HG03432 (cell line): ENCODE data around the gene DPP6.

Experiments
- ATAC-seq: cut with Tn5 transposase; IDR thresholded peaks from one replicate; pipeline ENCODE4 v1.9.1; 2021; ENCODE audit warnings: mild to moderate bottlenecking, moderate library complexity; ENCODE audit not compliant: unreplicated experiment

Gene DPP6

DNA sequence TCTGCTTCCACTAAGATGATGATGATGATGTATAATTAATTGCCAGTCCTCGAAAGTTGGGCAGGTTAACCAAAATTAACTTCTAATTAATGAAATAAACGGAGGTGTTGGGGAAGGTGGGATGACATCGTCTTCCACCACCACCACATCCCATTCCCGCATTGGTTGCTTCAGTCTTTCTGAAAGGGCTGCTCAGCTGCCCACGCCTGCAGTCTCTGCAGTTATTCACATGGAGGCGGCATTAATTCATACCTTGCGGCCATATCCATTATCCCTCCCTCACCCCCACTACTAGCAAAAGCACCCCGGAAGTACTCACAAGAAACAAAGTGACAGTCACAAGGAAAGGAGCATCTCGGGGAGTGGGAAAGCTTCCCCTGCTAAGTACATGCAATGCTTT lies 387.9 kb downstream of the DPP6 start:
- no peak for ATAC-seq

DNA sequence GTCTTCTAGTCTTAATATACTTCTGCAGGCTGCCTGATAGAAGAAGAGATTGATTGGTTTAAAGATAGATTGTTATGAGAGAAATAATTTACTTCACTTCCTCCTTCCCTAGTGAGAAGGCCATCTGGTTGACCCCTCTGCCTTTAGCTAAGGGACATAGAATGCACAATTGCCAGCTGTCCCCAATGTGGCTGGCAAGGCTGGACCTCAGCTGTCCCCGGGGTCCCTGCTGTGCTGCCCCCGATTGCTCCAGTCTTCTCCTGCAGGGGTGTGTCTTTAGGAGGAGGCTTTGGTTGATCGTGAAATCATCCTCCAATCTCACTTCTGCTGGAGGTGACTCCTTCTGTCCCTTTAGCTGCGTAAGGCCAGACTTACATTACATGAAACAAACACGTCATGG lies 388.5 kb downstream of the DPP6 start:
- no peak for ATAC-seq

GRCh38 chr7:154441811-154442210 lies 389.6 kb downstream of the DPP6 start:
- ATAC-seq: no peak

GRCh38 chr7:154442939-154443338 lies 390.7 kb downstream of the DPP6 start:
- no peak for ATAC-seq

GRCh38 chr7:154450451-154450850 lies 398.3 kb downstream of the DPP6 start:
- no peak for ATAC-seq

- no peak for ATAC-seq
Observed at GRCh38 chr7:154451480-154452457, 399.6 kb downstream of the DPP6 start.

DNA sequence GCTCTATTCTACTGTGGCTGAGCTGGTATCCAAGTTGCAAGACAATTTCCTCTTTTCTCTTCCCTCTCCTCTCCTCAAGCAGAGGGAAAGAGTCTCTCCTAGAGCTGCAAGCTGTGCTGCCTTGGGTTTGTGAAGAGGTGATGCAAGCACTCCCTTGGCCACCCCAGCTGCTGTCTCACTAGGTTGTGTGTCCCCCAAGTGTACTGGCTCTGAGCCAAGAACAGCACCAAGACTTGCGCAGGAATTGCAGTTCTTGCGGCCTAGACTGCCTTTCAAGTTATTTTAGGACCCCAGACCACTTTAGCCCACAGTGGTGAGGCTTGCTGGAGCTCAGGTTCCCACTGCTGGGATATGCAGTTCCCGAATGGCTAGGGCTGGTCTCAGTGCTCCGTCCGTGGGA lies 411.6 kb downstream of the DPP6 start:
- ATAC-seq: no peak

GRCh38 chr7:154469652-154470051 lies 417.5 kb downstream of the DPP6 start:
- no peak for ATAC-seq

DNA sequence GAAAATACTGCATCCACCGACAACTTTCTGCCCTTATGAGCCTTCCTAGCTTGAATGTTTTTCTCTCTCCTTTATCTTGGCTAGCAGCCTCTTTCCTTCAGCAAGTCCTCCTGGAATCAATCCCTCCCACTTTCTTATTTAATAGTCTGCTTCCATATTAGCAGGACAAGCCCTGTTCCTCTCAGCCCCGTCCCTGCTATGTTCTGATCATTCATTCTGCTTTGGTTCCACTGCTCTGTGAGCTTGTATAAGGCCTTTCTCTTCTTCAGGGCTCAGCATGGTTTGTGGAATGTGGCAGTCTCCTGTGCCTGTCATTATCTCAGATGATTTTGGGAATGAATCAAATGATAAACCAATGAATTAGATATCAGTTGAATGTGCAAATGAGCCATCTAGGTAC lies 420.1 kb downstream of the DPP6 start:
- ATAC-seq: no peak

DNA sequence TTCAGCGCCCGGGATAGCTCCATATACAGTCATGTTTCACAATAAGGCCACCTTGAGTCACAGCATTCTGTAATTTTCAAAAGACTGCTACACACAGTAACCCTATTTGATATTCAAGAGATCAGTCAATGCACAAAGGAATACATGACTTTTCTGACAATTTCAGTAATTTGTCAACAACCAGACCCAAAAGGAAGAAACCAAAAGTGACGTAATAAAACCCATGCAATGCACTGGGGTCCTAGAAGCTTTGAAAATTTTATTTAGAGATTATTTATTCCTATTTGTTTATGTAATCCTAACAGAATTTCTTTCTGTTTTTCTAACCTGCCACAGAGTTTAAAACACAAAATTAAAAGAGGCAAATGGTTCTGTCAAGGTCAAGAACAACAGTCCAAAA lies 421.2 kb downstream of the DPP6 start:
- ATAC-seq: no peak

DNA sequence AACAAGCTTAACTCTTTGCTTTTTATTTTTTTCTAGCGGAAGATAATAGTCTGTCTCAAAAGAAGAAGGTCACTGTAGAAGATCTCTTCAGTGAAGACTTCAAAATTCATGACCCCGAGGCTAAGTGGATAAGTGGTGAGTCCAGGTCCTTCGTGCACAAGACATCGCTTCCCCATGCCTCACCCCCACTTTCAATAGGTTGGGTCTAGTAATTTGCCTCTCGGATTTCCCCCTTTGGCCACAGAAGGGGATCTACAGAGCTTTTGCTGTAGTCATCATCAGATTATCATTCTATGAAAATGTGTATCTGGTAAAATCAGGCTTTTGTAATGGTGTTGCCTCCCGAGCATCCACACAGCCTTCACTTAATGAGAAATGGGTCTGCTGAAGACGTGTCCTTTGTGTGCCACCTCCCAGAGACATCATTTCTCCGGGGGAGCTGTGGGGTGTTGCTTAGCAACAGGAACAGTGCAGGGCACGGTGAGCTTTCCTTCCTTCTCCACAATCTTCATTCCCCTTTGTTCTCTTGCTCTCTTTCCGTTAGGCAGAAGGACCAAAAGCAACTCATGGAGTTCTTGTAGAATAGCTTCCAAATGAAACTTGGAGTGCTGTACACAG lies 422.8 kb downstream of the DPP6 start:
- ATAC-seq: no peak

DNA sequence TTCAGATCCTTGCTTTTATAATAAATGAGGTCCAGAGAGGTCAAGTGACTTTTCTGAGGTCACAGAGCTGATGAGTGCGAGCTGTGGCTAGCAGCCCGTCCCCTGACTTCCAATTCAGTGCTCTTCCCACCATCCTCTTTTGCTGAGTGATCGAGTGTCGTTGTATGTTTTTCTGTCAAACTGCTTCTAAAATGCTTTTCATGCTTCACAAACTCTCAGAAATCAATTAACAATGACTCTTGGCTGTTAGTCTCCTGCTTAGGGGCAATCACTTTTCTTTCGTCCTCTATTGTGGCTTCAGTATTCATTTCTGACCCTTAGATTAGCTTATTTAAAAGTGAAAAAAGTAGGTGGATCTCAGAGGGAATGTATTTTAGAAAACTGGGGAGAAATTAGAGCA lies 423.7 kb downstream of the DPP6 start:
- no peak for ATAC-seq

DNA sequence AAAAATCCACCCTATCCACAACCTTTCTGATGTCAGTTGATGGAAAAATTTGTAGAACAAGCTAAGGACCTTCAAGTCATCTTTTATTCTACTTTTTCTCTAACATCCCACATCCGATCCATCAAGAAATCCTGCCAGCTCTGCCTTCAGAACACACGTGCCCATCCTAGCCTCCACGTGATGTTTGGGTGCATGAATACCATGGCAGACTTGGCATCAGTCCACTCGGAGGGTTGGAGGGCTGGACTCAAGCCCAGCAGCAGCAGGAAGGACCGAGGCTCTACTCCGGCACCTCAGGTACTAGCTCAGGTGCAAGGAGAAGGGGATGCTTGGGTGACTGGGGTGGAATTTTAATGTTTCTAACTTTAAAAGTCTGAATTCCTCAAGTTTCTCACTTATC lies 428.6 kb downstream of the DPP6 start:
- no peak for ATAC-seq

GRCh38 chr7:154482863-154483262 lies 430.7 kb downstream of the DPP6 start:
- no peak for ATAC-seq

DNA sequence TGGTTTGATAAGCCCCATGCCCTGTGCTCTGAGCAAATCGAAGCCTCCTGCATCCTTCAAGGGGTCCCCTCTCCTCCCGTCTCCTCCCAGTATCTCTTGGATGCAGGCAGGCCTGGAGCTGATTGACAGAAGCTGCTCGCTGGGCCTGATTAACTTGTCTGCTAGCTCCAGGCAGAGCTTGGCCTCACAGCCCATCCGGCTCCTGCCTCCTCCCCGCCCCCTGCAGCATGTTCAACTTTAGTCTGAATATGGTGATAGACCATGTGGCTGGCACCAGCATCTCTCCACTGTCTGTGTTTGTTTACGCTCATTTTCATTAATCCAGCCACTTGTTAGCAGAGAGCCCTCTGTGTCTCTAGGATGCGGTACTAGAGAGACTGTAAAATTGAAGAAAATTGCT lies 432.2 kb downstream of the DPP6 start:
- ATAC-seq: no peak

DNA sequence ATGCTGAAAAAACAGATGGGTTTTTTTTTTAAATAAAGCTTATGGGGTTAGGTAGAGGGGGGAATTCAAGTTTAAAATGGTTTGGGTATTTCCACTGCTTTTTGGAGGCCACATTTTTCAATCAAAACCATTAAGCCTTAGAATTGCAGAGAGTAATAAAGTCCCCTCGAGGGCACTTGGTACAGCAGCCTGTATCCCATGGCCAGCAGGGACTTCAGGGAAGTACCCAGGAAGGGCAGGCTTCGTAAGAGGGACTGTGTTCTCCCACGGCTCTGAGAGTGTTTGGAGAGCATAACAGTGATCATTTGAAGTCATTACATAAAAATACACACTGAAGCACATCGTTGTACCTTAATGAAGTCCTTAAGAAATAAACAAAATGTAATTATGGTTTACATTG lies 432.7 kb downstream of the DPP6 start:
- ATAC-seq: no peak

GRCh38 chr7:154489897-154490296 lies 437.7 kb downstream of the DPP6 start:
- ATAC-seq: no peak

DNA sequence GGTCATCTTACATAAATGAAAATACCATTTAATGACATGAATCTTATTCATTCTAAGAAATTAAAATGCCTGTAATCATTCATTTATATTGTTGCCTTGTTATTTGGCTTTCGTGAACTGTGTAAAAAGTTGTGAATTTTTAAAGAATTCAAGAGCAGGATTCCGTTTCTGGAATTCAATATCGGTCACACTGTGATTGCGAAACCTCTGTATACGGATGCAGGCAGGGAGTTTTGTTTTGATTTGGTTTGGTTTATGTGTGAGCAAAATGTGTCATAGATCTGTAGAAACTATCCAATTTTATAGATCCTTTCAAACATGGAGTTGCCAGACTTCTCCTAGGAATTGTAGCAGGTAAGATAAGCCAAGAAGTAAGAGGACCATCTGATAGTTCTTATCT lies 441.4 kb downstream of the DPP6 start:
- ATAC-seq: no peak

- ATAC-seq: no peak
Observed at GRCh38 chr7:154497751-154498150, 445.6 kb downstream of the DPP6 start.

DNA sequence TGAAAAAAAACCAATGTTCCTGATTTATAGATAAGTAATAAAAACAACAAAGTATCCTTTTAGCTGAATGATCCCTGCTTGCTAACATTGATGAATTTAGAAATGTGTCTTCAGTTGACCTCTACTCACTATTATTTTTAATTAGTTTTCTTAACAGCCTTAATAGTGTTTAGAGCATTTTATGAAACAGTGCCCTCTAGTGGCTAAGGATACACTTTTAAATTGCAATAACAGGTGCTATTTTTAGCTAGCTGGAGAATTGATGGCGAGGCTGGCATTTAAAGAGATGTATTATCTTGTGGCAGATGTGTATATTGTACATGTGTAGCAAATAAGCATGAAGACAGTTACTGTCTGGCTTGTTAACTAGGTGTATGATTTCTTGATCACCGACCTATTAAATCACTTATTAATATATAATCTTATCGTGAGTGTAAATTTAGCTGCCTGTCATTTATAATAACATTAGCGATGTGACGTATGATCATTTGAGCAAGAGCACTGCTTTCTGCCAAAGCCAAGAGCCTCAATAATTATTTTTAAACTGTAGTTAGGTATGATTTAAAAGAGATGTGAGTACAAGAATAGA lies 451.9 kb downstream of the DPP6 start:
- ATAC-seq: no peak

- no peak for ATAC-seq
Observed at GRCh38 chr7:154504918-154505317, 452.7 kb downstream of the DPP6 start.

GRCh38 chr7:154505362-154505761 lies 453.2 kb downstream of the DPP6 start:
- ATAC-seq: no peak
